NCI-H1105 (cell line): Measurements from ENCODE around the gene SERPINI2.
"Not testable (repeated sequence)": the region's sequence is repeated elsewhere in the genome, so short reads cannot be mapped to it uniquely, and the experiment has no call there.

Experiments used
- DNase-seq: peaks from one replicate; lab custom pipeline; 2025; lab: John Stamatoyannopoulos, UW

Gene SERPINI2

GRCh38 chr3:167450195-167450594 is 23.6 kb downstream of the SERPINI2 start:
- no peak for DNase-seq

- no peak for DNase-seq
Measured at GRCh38 chr3:167445491-167445890, 28.4 kb downstream of the SERPINI2 start.

- DNase-seq: no peak
Measured at GRCh38 chr3:167441256-167441655, 32.6 kb downstream of the SERPINI2 start.

- no peak for DNase-seq
Measured at GRCh38 chr3:167437428-167438139, 36.3 kb downstream of the SERPINI2 start.

- DNase-seq: not testable (repeated sequence)
Measured at GRCh38 chr3:167426962-167427361, 46.9 kb downstream of the SERPINI2 start.

GRCh38 chr3:167422396-167422795 is 51.4 kb downstream of the SERPINI2 start:
- DNase-seq: not testable (repeated sequence)

- DNase-seq: no peak
Measured at GRCh38 chr3:167409611-167410010, 64.2 kb downstream of the SERPINI2 start.

- DNase-seq: peak; percentile 78
Measured at GRCh38 chr3:167406876-167407492, 66.9 kb downstream of the SERPINI2 start.

GRCh38 chr3:167397826-167398225 is 76.0 kb downstream of the SERPINI2 start:
- DNase-seq: peak; percentile 80

GRCh38 chr3:167396075-167396474 is 77.8 kb downstream of the SERPINI2 start:
- DNase-seq: no peak

GRCh38 chr3:167394003-167394402 is 79.8 kb downstream of the SERPINI2 start:
- DNase-seq: no peak
